ENCODE results near the gene HEPACAM2. TPM values are rescaled to one million over a fixed set of nuclear protein-coding genes. Genes with fewer than 3 reads are reported as not detected.
A peak's percentile ranks its signal among the peaks of the same experiment; 100 is the strongest.

HEPACAM2 gene
- total and polyA plus RNA-seq, 2 of the 8 experiments (the other 6 are each of a cell fraction or from before 2014, with no cell fraction given) = not detected

DNA sequence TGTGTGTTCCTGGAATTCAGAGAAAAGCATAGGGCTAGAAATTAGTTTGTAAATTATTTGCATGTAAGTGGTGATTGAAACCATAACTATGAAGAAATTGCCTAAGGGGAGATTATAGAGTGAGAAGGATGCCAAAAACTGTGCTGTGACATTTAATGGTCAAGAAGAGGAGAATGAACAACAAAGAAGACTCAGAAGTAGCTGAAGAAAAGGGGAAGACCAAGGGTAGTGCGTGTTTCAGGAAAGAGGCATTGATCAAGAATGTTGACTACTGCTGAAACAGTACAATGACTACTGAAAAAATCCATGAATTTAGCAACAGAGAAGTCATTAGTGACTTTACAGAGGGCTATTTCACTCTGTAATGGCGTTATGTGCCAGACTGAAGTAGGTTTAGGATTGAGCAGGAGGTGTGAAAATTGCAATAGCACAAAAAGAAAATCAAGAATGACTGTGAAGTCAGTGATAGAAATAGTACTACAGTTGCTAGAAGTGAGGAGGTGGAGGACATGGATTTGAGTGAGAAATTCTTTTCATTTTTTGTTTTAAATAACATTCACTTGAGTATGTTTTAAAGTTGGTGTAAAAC lies 49.2 kb downstream of the HEPACAM2 start:
- 70% methylated on average over 2 of the region's 2 CpGs; no CpG with 5 or more reads in 1 of the 2 experiments for WGBS, 2 experiments (ENCODE audit: extremely low coverage in 1 of 2, insufficient coverage in 1 of 2, insufficient read length in 1 of 2, insufficient replicate concordance in 2 of 2, low coverage in 1 of 2, low lambda C conversion rate in 2 of 2, missing lambda C conversion rate in 1 of 2)
- Histone ChIP-seq H3K9me3 (ENCODE audit: insufficient read depth in 2 of 2, low read depth in 1 of 2, low read length in 1 of 2) (peaks cover 3 to 4% of the 10 kb centered on the region in 2 experiments; a peak in 3 of 4 replicates), H2BK15ac (ENCODE audit: low read length) (no peak overlapping the region), H4K5ac (ENCODE audit: insufficient read length, low read depth, low read length) (no peak overlapping the region), H3K23ac (ENCODE audit: insufficient read length) (no peak overlapping the region), H4K20me1 (replicated peaks in 1 of 2; ENCODE audit: control insufficient read depth in 1 of 2, insufficient read depth in 2 of 2, low read length in 2 of 2) (no peaks in the 10 kb centered on the region), H3K4ac (replicated peaks; ENCODE audit: insufficient read length, low read depth, low read length) (no peak overlapping the region), H3K4me2 (ENCODE audit: insufficient read depth in 1 of 2, low read depth in 2 of 2, low read length in 2 of 2) (no peak overlapping the region), H4K8ac (ENCODE audit: extremely low read depth, insufficient read depth, low read length) (no peak overlapping the region), H3K18ac (ENCODE audit: extremely low read depth, low read length) (no peak overlapping the region), H2BK5ac (ENCODE audit: low read depth, low read length) (no peak overlapping the region), H3K79me1 (ENCODE audit: low read depth, low read length) (no peaks in the 10 kb centered on the region), H3K27ac (ENCODE audit: low read depth, low read length) (no peak overlapping the region), H3K4me3 (ENCODE audit: extremely low read depth in 1 of 4, insufficient read depth in 2 of 4, low read depth in 3 of 4, low read length in 4 of 4) (no peak overlapping the region), H3K23me2 (ENCODE audit: low read depth, low read length) (no peaks in the 10 kb centered on the region), H3K79me2 (ENCODE audit: control insufficient read depth in 1 of 2, insufficient read depth in 2 of 2, low read length in 2 of 2) (no peaks in the 10 kb centered on the region), H2BK20ac (ENCODE audit: low read length) (no peak overlapping the region), H2AFZ (ENCODE audit: low read length) (0 out of 2 replicates have a peak overlapping the region, but pooled peaks have one; percentile 8), H4K91ac (replicated peaks; ENCODE audit: insufficient read length, low read length) (no peak overlapping the region), H3K14ac (ENCODE audit: insufficient read length) (no peak overlapping the region), H3K27me3 (replicated peaks in 1 of 4; ENCODE audit: control insufficient read depth in 3 of 4, extremely low read depth in 1 of 4, insufficient read depth in 3 of 4, low read length in 3 of 4) (no peaks in the 10 kb centered on the region), H3K4me1 (replicated peaks in 1 of 4; ENCODE audit: control insufficient read depth in 3 of 4, insufficient read depth in 4 of 4, low read length in 3 of 4) (no peaks in the 10 kb centered on the region; a peak in 1 of 7 replicates), H3K36me3 (ENCODE audit: control insufficient read depth in 2 of 4, insufficient read depth in 4 of 4, low read length in 3 of 4) (no peaks in the 10 kb centered on the region), H3K56ac (replicated peaks; ENCODE audit: insufficient read length, low read depth, low read length) (peak overlapping the region; percentile 37), H3K9ac (replicated peaks in 1 of 4; ENCODE audit: extremely low read depth in 1 of 4, low read depth in 3 of 4, low read length in 3 of 4) (no peak overlapping the region), H2AK5ac (ENCODE audit: low read depth, low read length) (no peak overlapping the region), H2BK120ac (replicated peaks; ENCODE audit: low read depth, low read length) (no peak overlapping the region), H2BK12ac (ENCODE audit: low read depth, low read length) (no peak overlapping the region)
- ChIA-PET POLR2A (ENCODE audit: partially characterized antibody) (no interaction called here), CTCF (ENCODE audit: partially characterized antibody) (interaction anchor here (0.9 to 1.1 kb wide), 2 partner anchors 9 to 50 kb away, joined by 3 read pairs; no protein-coding TSS in a partner anchor)
- FAIRE-seq = no peak
- DNase-seq (ENCODE audit: low read depth in 1 of 2, low spot score in 2 of 2) = no peak
- TF ChIP-seq POLR2AphosphoS5 (IDR thresholded peaks at IDR 0.05; ENCODE audit: low read depth, low read length) (no peak), SIX5 (IDR thresholded peaks at IDR 0.05; ENCODE audit: low read depth, low read length) (no peak), RAD21 (IDR thresholded peaks at IDR 0.05 in 1 of 2, conservative IDR thresholded peaks at IDR 0.05 in 1 of 2; ENCODE audit: low read depth in 2 of 2, low read length in 2 of 2) (no peak), KDM4A (IDR thresholded peaks at IDR 0.05; ENCODE audit: low read depth, low read length, severe bottlenecking) (no peak), CHD1 (IDR thresholded peaks at IDR 0.05; ENCODE audit: low read depth, low read length) (no peak), CEBPB (IDR thresholded peaks at IDR 0.05; ENCODE audit: low read depth, low read length) (no peak), SUZ12 (IDR thresholded peaks at IDR 0.05; ENCODE audit: low read length) (no peak), TBP (IDR thresholded peaks at IDR 0.05; ENCODE audit: low read depth, low read length) (no peak), SIN3A (conservative IDR thresholded peaks at IDR 0.05 in 1 of 2, IDR thresholded peaks at IDR 0.05 in 1 of 2; ENCODE audit: low read depth in 1 of 2, low read length in 2 of 2) (no peak), SRF (IDR thresholded peaks at IDR 0.05; ENCODE audit: low read depth, low read length) (no peak), SAP30 (IDR thresholded peaks at IDR 0.05; ENCODE audit: insufficient read depth, insufficient replicate concordance, low read length) (no peak), TAF7 (optimal IDR thresholded peaks at IDR 0.05; ENCODE audit: borderline replicate concordance, low read depth, low read length) (no peak)
